GM19193 (cell line): Measurements from ENCODE around the gene ACOXL.

Experiments
- POLR2A ChIP-seq: IDR thresholded peaks from 4 replicates; pipeline ENCODE4 v1.6.1; 2011; ENCODE audit not compliant: insufficient read depth, insufficient read length; ENCODE audit errors: extremely low read depth

ACOXL gene

GRCh38 chr2:110897966-110898365 is 165.6 kb downstream of the ACOXL start:
- no peak for TF ChIP-seq POLR2A

- no peak for TF ChIP-seq POLR2A
Observed at GRCh38 chr2:110900191-110900590, 167.8 kb downstream of the ACOXL start.

GRCh38 chr2:110903548-110903947 is 171.2 kb downstream of the ACOXL start:
- no peak for TF ChIP-seq POLR2A

GRCh38 chr2:110904116-110904778 is 171.9 kb downstream of the ACOXL start:
- no peak for TF ChIP-seq POLR2A

- no peak for TF ChIP-seq POLR2A
Observed at GRCh38 chr2:110904779-110905148, 172.4 kb downstream of the ACOXL start.

GRCh38 chr2:110905217-110905616 is 172.8 kb downstream of the ACOXL start:
- TF ChIP-seq POLR2A = no peak

- TF ChIP-seq POLR2A = no peak
Observed at GRCh38 chr2:110906613-110907298, 174.4 kb downstream of the ACOXL start.

- TF ChIP-seq POLR2A = no peak
Observed at GRCh38 chr2:110909501-110909900, 177.1 kb downstream of the ACOXL start.

GRCh38 chr2:110910423-110910822 is 178.1 kb downstream of the ACOXL start:
- TF ChIP-seq POLR2A = no peak

- no peak for TF ChIP-seq POLR2A
Observed at GRCh38 chr2:110919738-110920137, 187.4 kb downstream of the ACOXL start.

- no peak for TF ChIP-seq POLR2A
Observed at GRCh38 chr2:110925479-110925878, 193.1 kb downstream of the ACOXL start.

- TF ChIP-seq POLR2A = no peak
Observed at GRCh38 chr2:110927526-110927925, 195.2 kb downstream of the ACOXL start.

- no peak for TF ChIP-seq POLR2A
Observed at GRCh38 chr2:110929528-110929927, 197.2 kb downstream of the ACOXL start.

GRCh38 chr2:110931648-110932047 is 199.3 kb downstream of the ACOXL start:
- no peak for TF ChIP-seq POLR2A

- no peak for TF ChIP-seq POLR2A
Observed at GRCh38 chr2:110933420-110933819, 201.0 kb downstream of the ACOXL start.

GRCh38 chr2:110934948-110935347 is 202.6 kb downstream of the ACOXL start:
- no peak for TF ChIP-seq POLR2A
